ENCODE measurements around the gene DNAJC1.

DNA sequence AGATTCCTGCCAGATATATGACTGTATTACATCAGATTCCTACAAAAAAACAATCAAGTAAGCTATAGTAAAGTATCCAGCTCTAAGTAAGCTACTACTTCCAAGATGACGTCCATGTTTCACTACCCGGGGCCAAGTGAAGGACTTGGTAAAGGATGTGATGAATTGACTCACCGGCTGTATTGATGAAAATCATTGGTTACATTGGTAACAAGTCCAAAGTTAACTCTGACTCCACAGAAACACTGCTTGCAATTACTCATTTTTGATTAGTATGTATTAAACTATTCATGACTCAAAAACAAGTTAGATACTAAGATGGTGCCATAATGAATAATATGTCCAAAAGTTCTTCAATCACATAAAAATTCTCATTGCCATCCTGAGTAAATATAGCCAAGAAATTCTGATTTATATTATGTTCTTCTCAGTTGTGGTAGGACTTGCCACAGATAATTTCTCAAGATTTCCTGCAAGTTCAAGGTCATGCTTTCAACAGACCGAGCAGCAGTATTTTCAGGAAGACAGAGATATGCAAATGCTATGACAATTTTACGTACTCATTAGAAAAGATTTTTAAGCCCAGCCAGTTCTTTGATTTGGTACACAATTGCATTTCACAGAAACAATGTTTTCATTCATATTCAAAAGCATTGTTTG, 12.6 kb upstream of the DNAJC1 start:
- TF ChIP-seq POLR2A (IDR thresholded peaks at IDR 0.05; ENCODE audit: low read depth, low read length) (no peak), POLR2AphosphoS5 (IDR thresholded peaks at IDR 0.05; ENCODE audit: low read depth, low read length) (no peak), TAF1 (IDR thresholded peaks at IDR 0.05; ENCODE audit: low read depth, low read length) (no peak)

Data from GM12891 (cell line).